ENCODE measurements around the gene DYNLRB1.

DYNLRB1 gene

DNA sequence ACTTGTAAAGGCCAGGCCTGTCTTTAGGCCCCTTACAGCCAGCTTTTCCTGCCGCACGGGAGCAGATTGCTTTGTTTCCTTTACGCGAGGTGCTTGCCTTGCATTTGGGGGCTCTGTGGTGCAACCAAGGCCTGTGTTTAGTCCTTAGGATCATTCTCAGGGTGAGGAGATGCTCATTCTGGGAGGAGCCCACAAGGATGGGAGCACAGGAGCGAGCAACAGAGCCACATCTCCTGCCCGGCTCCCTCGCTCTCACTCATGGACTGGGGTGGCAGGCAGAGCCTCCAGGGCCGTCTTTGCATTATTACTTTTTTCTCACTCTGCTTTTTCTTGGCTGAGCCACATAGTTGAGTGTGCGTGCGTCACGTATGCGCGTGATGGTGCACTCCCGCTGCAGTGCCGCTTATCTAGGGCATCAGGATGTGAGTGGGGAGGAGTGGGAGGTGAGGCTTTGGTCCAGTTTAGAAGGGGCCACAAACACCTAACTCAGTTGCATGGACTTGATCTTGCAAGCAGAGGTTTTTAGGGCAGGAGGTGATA, 19.1 kb downstream of the DYNLRB1 start:
- DNase-seq, result no peak

DNA sequence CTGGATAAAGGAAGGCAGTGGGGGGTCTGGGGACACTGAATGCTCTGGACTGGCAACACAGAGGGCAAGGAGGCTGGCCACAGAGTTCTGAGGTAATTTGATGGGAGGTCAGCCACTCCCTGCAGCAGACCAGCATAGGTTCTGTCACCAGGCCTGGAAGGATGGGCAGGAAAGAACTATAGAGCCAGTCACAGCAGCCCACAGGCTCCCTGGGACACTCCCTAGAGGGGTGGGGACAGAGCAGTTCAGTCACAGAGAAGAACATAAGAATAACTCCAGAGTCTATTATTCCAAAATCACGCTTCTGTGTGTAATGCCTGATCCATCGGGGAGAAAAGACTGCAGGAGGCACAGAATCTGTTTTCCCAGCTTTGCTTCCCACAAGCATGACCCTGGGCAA, 19.6 kb downstream of the DYNLRB1 start:
- DNase-seq, result no peak

DNA sequence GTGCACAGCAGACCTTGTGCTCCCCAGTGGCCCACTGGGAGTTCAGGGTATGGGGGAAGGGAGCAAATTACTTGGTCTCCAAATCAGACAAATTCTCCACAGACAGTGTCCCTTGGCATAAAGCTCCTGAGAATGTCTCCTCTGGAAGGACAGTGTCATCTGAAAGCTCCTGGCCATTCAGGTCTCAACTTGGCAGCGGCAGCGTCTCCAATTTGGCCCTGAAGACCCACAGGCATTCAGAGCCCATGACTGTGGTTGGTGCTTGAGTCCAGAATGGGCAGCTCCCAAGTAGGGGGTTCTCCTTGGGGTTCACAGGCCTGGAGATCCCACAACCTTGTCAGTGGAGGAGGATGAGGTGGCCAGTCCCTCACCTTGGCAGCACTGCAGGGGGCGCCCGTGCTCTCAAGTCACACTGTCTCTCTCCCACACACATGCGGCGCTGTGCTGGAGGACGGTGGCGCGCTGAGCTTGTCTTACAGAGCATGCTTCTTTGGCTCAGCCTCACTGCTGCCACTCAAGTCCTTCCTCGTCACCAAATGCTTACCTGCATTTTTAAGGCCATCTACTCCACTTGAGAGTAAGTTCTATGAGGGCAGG, 20.7 kb downstream of the DYNLRB1 start:
- peak in 1 of 2 donors; percentile 61 for DNase-seq

GRCh38 chr20:34537651-34538050, 21.4 kb downstream of the DYNLRB1 start:
- no peak for DNase-seq

- peak; percentile 35 to 65 for DNase-seq
These were observed 22.5 kb downstream of the DYNLRB1 start for GRCh38 chr20:34538671-34539123.

DNA sequence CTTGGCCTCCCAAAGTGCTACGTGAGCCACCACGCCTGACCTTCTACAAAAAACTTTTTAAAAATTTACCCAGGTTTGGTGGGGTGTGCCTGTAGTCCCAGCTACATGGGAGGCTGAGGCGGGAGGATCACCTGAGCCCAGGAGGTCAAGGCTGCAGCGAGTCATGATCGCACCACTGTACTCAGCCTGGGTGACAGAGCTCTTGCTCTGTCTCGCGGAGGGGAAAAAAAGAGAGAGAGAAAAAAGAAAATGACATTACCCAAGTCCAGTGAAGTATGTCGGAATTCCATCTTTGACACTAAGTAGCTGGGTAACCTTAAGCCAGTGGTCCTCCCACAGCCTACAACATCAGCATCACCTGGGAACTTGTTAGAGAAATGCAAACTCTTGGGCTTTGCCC, 23.5 kb downstream of the DYNLRB1 start:
- DNase-seq, result no peak

GRCh38 chr20:34540596-34541263, 24.5 kb downstream of the DYNLRB1 start:
- peak in 1 of 2 donors; percentile 27 for DNase-seq

DNA sequence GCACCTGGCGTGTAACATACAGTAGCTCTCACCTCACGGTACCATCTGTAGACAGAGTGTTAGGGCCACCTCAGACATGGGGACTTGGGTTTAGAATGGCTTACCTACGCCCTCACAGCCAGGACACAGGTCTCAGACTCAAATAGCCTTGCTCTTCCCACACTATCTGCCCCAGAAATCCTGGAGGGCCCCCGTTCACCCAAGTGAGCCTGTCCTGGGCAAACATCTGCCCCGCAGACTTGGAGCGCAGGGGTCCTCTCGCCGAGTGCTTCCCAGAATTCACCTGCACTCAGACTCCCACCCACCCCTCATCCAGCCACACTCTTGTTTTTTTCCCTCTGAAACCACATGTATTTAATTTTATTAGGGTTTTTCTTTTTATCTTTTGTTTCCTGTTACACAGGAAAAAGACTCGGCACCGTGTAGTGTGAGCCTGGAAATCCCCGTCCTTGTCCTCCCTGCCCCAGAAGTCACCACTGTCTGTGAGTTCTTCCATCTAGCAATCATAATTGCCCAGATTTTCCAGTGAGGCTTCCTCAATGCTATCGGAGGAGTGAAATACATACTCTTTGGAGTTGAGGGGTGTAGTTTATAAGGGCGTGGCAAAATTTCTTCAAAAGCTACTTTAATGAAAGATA, 25.2 kb downstream of the DYNLRB1 start:
- peak in 1 of 2 donors; percentile 64 for DNase-seq

- peak in 1 of 2 donors; percentile 12 for DNase-seq
These were observed 25.7 kb downstream of the DYNLRB1 start for GRCh38 chr20:34541917-34542316.

- no peak for DNase-seq
These were observed 26.2 kb downstream of the DYNLRB1 start for GRCh38 chr20:34542439-34542838.

- no peak for DNase-seq
These were observed 27.3 kb downstream of the DYNLRB1 start for GRCh38 chr20:34543463-34544056.

- DNase-seq, result peak in 1 of 2 donors; percentile 31
These were observed 28.0 kb downstream of the DYNLRB1 start for GRCh38 chr20:34544109-34544796.

GRCh38 chr20:34546751-34547181, 30.5 kb downstream of the DYNLRB1 start:
- DNase-seq, result no peak

- DNase-seq, result no peak
These were observed 31.8 kb downstream of the DYNLRB1 start for GRCh38 chr20:34547844-34548613.

DNA sequence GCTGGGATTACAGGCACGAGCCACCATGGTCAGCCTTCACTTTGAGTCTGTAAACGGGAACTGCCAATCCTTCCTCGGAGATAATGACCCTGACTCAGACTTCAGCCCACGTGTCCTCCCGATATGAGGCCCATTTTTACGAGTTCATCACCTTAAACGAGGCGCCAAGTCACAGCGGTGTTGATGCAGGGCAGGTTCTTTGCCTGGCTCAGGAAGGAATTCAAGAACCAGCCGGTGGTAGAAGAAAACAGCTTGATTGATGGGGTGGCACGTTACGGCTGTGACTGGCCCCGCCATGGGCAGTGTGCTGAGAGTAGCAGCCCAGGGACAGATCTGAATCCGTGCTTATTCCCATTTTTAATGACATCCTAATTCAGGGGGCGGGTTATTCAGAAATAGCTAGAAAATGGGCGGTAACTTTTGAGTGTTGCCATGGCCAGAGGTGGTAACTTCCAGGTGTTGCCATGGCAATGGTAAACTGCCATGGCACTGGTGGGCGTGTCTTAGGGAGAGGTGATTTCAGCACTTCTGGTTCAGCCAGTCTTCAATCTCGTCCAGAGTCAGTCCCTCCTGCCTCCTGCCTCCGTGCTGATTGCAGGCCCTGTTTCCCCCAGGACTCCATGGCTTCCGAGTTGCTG, 33.2 kb downstream of the DYNLRB1 start:
- DNase-seq, result no peak

GRCh38 chr20:34549929-34550305, 33.7 kb downstream of the DYNLRB1 start:
- DNase-seq, result no peak

GRCh38 chr20:34552569-34552968, 36.3 kb downstream of the DYNLRB1 start:
- DNase-seq, result no peak

DNA sequence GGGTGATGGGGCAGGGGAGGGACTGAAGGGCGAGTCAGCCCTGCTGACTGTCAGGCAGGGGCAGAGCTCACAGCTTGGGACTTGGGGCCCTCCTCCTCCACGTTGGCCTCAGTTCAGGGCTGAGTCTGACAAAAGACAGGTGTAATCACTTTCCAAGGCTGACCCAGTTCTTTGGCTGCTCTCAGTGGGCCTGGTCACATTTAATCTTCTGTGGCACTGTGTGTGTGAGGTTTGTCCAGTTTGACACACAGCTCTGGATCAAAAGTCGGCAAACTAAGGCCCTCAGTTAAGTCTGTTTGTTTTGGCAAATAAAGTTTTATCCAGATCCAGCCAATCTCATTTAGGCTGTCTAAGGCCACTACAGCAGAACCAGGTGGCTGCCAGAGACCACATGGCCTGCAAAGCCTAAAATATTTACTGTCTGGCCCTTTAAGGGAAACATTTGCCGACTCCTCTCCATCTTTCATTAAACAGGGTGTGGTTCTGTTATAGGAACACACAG, 37.2 kb downstream of the DYNLRB1 start:
- DNase-seq, result no peak

DNA sequence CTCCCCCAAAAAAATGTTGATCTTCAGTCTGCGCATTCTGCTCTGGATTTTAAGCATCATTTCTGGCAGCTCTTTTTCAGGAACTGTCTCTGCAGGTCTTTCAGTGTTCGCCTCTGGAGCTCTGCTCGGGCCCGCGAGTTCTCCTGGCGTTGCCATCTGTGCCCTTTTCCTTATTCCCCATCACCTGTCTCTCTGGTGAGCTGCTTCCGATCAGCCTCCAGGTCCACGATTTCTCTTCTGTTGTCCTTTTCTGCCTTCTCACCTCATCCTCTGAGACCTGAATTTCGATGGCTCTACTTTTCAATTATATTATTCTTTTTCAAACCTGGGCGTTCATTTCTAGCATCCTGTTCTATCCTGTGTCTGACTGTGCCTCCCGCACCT, 41.7 kb downstream of the DYNLRB1 start:
- DNase-seq, result no peak

GRCh38 chr20:34558320-34559218, 42.3 kb downstream of the DYNLRB1 start, which contains the start of gene MAP1LC3A:
MAP1LC3A (plus strand) TSS chr20:34558718; CDS start chr20:34558869, 151 bp downstream.
- DNase-seq, result peak; percentile 95 to 97
